Measurements from ENCODE around the gene ERMP1.

Gene ERMP1

DNA sequence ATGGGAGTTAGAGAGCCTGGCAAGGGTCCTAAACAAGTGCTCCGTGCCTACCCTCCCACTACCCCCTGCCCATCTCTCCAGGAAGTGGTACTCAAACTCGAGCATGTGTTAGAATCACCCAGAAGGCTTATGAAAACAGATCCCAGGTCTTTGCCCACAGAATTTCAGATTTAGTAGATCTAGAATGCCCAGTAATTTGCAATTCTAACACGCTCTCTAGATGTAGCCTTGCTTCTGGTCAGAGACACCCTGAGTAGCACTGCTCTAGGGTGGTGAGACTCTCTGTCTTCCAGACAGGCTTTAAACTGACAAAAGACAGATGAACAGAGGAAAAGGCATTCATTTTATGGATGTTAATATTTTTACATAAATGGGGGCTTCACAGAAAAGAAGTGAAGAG, 20.7 kb upstream of the ERMP1 start:
- DNase-seq: no peak

DNA sequence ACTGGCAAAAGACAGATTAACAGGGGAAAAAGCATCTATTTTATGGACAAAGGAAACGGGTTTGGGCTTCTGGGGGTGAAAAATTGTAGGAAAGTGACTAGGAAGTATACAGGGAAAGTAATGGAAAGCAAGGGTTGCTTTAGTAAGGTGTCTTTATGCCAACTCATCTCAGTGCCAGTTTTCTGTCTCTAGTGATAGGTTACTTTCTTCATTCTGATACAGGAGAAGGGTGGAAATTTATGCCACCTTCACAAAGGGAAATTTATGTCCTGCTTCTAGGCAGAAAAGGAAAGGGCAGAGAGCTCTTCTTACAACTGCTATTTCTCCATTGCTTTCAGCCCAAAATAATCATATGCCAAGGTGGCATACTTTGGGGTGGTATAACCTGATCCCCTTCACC, 20.1 kb upstream of the ERMP1 start:
- no peak for DNase-seq

DNA sequence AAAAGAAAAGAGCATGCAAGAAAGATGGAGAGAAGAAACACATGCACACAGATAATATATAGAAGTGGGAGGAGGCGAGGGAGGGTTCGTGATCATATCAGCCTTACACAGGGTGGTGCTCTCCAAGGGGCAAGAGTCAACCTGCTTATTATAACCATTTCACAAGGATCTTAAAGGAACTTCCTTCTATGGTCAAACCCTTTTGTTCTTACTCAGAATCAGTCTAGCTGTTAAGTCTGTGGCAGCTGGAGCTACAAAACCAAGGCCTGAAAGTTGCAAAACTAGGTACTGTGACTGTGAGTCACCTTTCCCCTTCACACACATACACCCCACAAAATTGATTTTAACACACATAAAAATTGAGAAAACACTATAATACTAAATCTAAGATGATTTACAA, 18.5 kb upstream of the ERMP1 start:
- no peak for DNase-seq

- no peak for DNase-seq
These were observed 17.8 kb upstream of the ERMP1 start for GRCh38 chr9:5850724-5851122.

DNA sequence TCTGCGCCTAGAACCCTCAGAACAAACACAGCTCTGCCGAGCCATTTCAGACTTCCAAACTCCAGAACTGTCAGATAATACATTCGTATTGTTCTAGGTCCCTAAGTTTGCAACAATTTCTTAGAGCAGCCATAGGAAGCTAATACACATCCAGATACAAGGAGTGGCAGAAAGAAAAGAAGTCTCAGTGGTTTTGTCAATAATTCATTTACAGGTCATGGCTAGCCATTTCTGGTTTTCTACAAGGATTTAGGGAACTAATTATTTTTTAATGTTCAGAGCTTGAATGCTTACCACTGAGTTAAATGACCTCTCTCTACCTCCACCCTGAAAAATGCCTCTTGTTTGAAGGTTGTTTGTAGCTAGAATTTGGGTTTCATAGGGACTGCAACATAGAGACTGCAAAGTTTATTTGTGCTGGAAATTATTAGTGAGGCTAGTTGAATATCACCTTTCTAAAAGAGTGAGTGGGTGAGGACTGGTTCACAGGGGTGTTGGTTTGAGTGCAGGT, 15.5 kb upstream of the ERMP1 start:
- no peak for DNase-seq

GRCh38 chr9:5846501-5846921, 13.6 kb upstream of the ERMP1 start:
- no peak for DNase-seq

GRCh38 chr9:5846096-5846495, 13.2 kb upstream of the ERMP1 start:
- DNase-seq: no peak

DNA sequence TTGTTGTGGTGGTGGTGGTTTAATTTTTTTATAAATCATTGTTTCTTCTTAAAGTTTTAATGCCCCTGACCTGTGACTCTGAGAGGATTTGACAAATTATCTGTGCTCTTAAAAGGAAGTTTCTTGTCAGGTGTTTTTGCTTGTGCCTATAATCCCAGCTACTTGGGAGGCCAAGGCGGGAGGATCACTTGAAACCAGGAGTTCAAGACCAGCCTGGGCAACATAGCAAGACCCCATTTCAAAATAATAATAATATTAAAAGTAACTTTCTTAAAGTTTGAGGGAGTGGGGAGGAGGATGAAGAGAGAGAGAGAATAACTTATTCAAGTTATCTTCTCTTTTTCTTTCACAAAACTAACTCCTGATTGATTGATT, 12.2 kb upstream of the ERMP1 start:
- DNase-seq: no peak

DNA sequence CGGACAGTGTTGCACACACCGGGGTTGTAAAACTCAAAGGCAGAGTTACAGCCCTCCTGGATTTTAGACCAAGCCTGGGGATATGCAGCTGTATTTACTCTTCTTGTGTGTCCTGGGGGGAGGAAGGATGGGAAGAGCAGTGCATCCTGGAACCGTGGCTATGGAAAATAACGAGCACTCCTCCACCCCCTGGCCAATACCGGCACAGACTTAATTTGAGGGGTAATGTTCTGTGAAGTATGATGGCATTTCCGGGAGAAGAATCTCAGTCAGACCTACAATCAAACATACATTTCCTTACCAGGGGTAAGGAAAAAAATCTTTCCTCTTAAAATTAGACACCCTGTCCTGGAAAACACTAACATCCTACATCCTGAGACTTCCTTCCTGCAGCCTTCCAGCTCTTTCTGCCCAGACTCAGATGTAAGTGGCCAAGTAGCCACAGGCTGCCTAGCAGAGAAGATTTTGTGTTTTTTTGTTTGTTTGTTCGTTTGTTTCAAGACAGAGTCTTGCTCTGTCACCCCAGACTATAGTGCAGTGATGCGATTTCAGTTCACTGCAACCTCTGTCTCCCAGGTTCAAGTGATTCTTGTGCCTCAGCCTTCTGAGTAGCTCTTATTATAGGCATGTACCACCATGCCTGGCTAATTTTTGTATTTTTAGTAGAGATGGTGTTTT, 11.0 kb upstream of the ERMP1 start:
- DNase-seq: no peak

GRCh38 chr9:5842929-5843793, 10.2 kb upstream of the ERMP1 start:
- DNase-seq: no peak

- no peak for DNase-seq
These were observed 9.1 kb upstream of the ERMP1 start for GRCh38 chr9:5841771-5842573.

DNA sequence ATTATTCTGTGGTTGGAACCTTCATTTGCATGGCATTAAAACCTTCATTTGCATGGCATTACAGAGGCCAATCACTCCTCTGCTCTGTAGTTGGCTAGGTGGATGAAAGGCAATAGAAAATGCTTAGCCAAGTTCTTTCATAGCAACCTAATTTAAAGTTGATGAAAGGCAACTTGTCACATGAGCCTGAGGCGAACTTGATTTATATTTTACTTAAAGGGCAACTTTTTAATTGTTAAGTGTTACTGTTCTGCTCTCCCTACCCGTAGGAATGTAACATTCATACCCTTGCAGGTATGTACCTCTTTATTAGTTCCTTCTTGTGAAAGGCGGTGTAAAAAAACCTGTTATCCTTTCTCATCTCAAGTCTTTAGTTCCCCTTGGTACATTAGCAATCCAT, 7.9 kb upstream of the ERMP1 start:
- DNase-seq: no peak

DNA sequence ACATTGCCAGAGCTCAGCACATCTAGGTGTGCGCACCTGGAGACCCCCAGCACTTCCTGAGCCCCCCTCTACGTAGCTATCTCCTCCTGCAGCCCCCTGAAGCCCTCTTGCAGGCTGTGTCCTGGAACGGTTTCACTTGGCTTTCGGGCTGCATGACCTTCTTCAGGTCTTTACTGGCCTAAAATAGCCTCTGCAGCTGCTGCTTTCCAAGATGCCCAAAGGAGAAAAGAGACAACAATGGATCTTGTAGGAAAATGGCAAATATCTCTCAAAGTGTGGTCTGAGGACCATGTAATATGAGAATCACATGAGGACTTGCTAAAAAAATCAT, 6.6 kb upstream of the ERMP1 start:
- no peak for DNase-seq

- DNase-seq: no peak
These were observed 6.1 kb upstream of the ERMP1 start for GRCh38 chr9:5838884-5839571.

GRCh38 chr9:5835808-5836207, 2.9 kb upstream of the ERMP1 start:
- DNase-seq: no peak

DNA sequence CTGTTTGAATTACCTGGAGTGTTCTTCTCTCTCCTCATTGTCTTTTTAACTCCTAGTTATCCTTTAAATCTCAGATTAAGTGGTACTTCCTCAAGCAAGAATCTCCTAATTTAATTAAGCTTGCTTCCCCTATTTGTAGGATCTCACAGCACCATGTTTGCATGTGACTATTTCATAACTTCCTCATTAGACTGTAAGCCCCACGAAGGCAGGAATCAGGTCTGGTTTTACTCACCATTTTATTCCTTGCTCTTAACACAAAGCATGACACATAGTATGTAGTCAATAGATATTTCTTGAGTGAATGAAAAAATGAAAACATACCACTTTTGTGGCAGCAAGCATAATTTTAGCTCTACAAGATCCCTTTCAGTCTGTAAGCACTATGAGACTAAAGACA, 1.3 kb upstream of the ERMP1 start:
- DNase-seq: no peak

DNA sequence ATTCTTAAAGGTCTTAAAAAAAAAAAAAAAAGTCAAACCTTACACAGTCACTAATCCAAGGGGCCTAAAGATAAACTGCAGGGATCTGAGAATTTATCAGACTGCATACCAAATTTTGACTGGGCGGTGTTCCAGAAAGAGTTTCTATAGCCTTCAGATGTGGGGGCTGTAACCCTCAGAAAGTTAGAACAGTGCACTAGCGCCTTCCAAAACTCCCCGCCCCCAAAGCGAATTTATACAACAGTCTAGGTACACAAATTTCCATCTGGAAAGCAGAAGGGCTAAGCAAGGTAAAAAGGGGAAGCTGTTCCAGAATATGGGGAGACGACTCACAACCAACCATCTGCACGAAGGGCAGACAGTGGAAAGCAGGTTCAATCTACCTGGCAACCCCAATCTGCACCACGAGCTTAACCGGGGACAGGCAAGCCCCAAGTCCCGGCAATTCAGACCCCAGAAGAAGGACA, 813 bp downstream of the ERMP1 start:
- DNase-seq: no peak

DNA sequence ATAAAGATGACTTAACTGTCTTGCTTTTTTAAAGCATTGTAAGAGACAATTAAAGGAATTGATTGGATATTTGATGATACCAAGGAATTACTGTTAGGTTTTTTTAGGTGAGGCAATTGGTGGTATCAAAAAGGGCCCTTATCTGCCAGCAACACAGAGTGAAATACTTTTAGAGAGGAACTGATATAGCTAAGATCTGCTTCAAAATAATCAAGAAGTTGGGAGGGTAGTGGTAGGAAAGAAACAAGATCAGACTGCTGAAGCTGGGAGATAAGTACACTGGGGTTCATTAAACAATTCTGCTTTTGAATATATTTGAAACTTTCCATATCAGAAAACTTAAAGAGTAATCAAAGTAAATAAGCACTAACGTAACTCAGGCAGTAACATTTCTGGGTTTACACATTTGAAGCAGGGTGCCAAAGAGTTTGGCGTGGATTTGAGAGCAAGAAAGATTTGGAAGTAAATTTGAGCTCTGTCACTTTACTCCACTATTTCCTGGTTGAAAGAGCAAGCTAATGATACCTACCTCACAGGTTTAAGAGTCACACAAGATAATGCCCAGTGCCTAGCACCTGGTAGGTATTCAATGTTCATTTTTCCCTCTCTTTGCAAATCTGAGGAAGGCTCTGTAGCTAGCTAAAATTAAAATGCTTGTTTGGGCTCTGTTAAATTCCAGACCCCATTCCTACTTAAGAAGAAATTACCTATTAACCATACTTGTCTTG, 6.9 kb downstream of the ERMP1 start:
- no peak for DNase-seq

DNA sequence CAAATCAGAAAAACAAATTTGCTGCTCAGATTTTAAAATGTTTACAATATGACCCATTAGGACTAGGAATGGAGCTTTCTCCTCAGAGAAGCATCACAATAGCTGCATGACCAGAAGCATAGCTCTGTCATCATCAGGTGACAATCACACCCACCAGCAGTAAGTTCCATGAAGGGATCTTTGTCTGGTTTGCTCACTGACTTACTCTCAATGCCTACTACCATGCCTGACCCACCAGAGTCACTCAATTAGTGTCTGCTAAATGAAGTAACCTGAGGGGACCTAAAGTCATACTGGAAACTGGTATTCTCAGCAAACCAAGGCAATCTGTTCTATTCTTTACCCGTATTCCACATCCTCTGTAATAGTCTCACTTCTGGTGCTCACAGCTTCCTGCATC, 7.7 kb downstream of the ERMP1 start:
- no peak for DNase-seq

DNA sequence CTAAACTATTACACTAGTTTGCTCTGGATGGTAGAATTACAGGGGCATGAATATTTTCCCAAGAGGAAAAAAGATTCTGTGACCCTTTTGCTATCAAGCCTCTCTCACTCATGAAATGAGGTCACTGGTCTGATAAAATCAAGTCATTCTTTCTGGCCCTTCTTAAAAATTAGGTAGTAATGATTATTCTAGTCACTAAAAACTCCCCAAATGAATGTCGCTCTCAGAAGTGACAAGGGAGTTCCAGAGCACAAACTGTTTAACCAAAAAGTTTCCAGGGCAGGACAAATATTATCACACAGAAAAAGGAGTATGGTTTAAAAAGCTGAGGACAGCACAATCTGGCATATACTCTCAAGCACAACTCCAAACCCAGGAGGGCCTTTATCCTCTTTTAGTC, 12.5 kb downstream of the ERMP1 start:
- DNase-seq: no peak

GRCh38 chr9:5819174-5819573, 13.7 kb downstream of the ERMP1 start:
- no peak for DNase-seq

DNA sequence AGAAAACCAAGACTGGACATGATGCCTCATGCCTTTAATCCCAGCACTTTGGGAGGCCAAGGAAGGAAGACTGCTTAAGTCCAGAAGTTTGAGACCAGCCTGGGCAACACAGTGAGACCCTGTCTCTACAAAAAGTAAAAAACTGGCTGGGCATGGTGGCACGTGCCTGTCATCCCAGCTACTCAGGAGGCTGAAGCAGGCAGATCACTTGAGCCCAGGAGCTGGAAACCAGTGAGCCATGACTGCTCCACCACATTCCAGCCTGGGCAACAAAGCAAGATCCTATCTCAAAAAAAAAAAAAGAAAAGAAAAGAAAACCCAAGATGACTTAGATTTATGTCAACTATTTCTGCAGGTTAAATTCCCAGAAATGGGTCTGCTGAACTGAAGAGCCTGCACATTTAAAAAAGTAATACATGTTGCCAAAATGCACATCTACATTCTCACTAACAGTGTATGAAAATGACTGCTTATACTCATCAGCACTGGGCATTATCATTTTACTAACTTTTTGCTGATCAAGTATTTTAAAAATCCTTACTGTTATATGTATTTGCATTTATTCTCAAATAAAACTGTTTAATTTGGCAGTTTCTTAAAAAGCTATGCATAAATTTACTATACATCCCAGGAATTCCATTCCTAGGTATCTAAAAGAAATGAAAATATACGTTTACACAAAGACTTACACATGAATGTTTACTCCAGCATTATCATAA, 14.3 kb downstream of the ERMP1 start:
- no peak for DNase-seq
